ENCODE data around the gene C4BPA.

The C4BPA gene

DNA sequence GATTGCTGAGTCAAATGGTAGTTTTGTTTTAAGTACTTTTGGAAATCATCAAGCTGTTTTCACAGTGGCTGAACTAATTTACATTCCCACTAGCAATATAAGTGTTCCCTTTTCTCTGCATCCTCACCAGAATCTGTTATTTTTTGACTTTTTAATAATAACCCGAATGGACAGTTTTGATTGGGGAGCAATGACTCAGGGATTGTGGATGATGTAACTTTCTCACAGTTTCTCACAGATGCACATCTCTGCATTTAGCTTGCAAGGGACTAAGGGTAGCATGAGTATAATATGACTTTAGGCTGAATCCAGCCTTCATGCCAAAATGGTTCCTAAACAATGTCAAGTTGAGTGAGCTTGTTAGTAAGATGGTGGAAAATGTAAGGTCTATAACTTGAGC lies 90.2 kb downstream of the C4BPA start:
- Histone ChIP-seq H3K9me3 (no peaks in the 10 kb centered on the region; the same call in 1 of the 2 replicates), H3K27me3 (ENCODE audit: low read depth) (peaks cover 8% of the 10 kb centered on the region), H3K4me3 (no peak overlapping the region), H3K4me1 (no peaks in the 10 kb centered on the region), H3K36me3 (replicated peaks) (no peaks in the 10 kb centered on the region)
- DNase-seq (ENCODE audit: low spot score in 2 of 2) = no peak
- in situ Hi-C loops (cut with MboI; ENCODE audit: low sequenced_read_pairs) = no loop called here
